OCI-LY3 (cell line): ENCODE measurements around the gene BRSK2.

Experiments
- H2AFZ ChIP-seq: fragments of 200-600, 300-600 bp; shearing (Covaris generic); 2 replicates; pipeline ENCODE4 v1.6.0; 2014; ENCODE audit warnings: antibody characterized with exemption, low read depth, low read length
- H3K27ac ChIP-seq: fragments of 200-600, 300-600 bp; sonication (generic); 2 replicates; pipeline ENCODE4 v1.5.1; 2014; ENCODE audit warnings: mild to moderate bottlenecking, low read length, moderate library complexity, mixed read lengths
- H3K27me3 ChIP-seq: fragments of 200-600, 300-600 bp; sonication (generic); 2 replicates; pipeline ENCODE4 v1.6.1; 2014; ENCODE audit warnings: low read depth, low read length, mixed read lengths
- H3K36me3 ChIP-seq: fragments of 200-600, 300-600 bp; sonication (generic); replicated peaks from 2 replicates; pipeline ENCODE3; 2014; ENCODE audit warnings: low read depth, low read length, mixed read lengths
- H3K4me1 ChIP-seq: fragments of 300-600, 200-600 bp; sonication (generic); 2 replicates; pipeline ENCODE4 v1.6.1; 2014; ENCODE audit warnings: low read length, mixed read lengths
- H3K4me2 ChIP-seq: fragments of 200-600, 300-600 bp; sonication (generic); 2 replicates; pipeline ENCODE4 v1.6.1; 2014; ENCODE audit warnings: low read length, mixed read lengths
- H3K4me3 ChIP-seq: fragments of 300-600, 200-600 bp; sonication (generic); 2 replicates; pipeline ENCODE4 v1.5.1; 2014; ENCODE audit warnings: antibody characterized with exemption, mild to moderate bottlenecking, low read length, moderate library complexity
- H3K79me2 ChIP-seq: fragments of 300-600, 200-600 bp; shearing (Covaris generic); 2 replicates; pipeline ENCODE4 v1.6.1; 2014; ENCODE audit warnings: mild to moderate bottlenecking, low read length, mixed read lengths
- H3K9ac ChIP-seq: fragments of 300-600, 200-600 bp; shearing (Covaris generic); 2 replicates; pipeline ENCODE4 v1.6.0; 2014; ENCODE audit warnings: mild to moderate bottlenecking, low read length, moderate library complexity
- H3K9me3 ChIP-seq: fragments of 200-600, 300-600 bp; shearing (Covaris generic); 2 replicates; pipeline ENCODE4 v1.6.1; 2014; ENCODE audit warnings: low read length, mixed read lengths; ENCODE audit not compliant: insufficient read depth
- H4K20me1 ChIP-seq: fragments of 200-600, 300-600 bp; sonication (generic); 2 replicates; pipeline ENCODE4 v1.6.1; 2016; ENCODE audit warnings: low read length, mixed read lengths; ENCODE audit not compliant: insufficient read depth
- EZH2phosphoT487 ChIP-seq: fragments of 200-600 bp; shearing (Covaris generic); IDR thresholded peaks from 2 replicates; pipeline ENCODE4 v1.6.1; 2018; ENCODE audit warnings: antibody characterized with exemption, mixed run types, low read depth
- TF ChIP-seq, protein P1 (sequence below): fragments of 200-600, 300-600 bp; sonication (generic); IDR thresholded peaks from 2 replicates; pipeline ENCODE4 v1.5.1; 2014; ENCODE audit warnings: antibody characterized with exemption, low read length, low read depth

Gene BRSK2

DNA sequence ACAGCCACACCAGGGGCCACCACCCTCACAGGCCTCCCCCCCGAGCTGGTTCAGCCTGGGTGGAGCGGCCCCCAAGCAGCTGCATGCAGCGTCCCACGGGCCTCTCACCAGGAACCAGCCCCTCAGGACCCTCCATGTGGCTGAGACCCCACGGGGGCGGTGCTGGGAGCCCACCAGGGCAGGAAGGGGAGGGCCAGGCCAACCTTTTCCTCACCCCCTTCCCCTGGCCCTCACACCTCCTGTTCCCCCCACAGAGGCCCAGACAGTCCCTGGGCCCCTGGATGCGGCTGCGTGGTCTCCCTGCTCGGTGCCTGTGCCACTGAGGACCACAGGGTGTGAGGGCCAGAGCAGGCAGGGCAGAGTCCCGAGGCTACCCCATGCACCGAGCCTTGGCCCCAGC is 50.3 kb downstream of the BRSK2 start:
- H3K9ac ChIP-seq: no peak overlapping the region

DNA sequence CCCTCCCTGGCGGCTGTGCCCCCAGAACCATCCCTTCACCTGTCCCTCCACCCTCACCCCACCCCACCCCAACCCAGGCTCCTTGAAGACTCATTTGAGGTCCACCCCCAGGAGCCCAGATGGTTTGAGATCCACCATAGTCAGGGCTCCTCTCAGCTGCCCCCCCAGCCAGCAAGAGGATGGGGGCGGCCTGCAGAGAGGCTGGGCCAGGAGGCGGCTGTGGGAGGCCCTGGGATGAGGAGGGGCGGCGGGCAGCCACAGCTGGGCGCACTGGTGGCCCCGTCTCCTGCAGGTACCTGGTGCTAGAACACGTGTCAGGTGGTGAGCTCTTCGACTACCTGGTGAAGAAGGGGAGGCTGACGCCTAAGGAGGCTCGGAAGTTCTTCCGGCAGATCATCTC is 50.8 kb downstream of the BRSK2 start:
- H3K4me1 ChIP-seq: no peaks in the 10 kb centered on the region
- no peak overlapping the region for H3K27ac ChIP-seq
- H3K9ac ChIP-seq: no peak overlapping the region
- no peaks in the 10 kb centered on the region for H4K20me1 ChIP-seq
- H3K79me2 ChIP-seq: no peaks in the 10 kb centered on the region
- no peaks in the 10 kb centered on the region for H3K36me3 ChIP-seq
- H3K4me3 ChIP-seq: no peak overlapping the region
- no peaks in the 10 kb centered on the region for H3K27me3 ChIP-seq
- no peaks in the 10 kb centered on the region for H3K9me3 ChIP-seq
- TF ChIP-seq, protein P1, sequence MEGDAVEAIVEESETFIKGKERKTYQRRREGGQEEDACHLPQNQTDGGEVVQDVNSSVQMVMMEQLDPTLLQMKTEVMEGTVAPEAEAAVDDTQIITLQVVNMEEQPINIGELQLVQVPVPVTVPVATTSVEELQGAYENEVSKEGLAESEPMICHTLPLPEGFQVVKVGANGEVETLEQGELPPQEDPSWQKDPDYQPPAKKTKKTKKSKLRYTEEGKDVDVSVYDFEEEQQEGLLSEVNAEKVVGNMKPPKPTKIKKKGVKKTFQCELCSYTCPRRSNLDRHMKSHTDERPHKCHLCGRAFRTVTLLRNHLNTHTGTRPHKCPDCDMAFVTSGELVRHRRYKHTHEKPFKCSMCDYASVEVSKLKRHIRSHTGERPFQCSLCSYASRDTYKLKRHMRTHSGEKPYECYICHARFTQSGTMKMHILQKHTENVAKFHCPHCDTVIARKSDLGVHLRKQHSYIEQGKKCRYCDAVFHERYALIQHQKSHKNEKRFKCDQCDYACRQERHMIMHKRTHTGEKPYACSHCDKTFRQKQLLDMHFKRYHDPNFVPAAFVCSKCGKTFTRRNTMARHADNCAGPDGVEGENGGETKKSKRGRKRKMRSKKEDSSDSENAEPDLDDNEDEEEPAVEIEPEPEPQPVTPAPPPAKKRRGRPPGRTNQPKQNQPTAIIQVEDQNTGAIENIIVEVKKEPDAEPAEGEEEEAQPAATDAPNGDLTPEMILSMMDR: no peak
- no peak for TF ChIP-seq EZH2phosphoT487
- no peak overlapping the region for H2AFZ ChIP-seq
- no peak overlapping the region for H3K4me2 ChIP-seq

More for the DNA sequence above, 50.3 kb downstream of the BRSK2 start:
- H3K4me1 ChIP-seq: no peaks in the 10 kb centered on the region
- TF ChIP-seq, protein P1: no peak
- TF ChIP-seq EZH2phosphoT487: no peak
- H3K27ac ChIP-seq: no peak overlapping the region
- H3K4me2 ChIP-seq: no peak overlapping the region
- H3K27me3 ChIP-seq: no peaks in the 10 kb centered on the region
- no peak overlapping the region for H2AFZ ChIP-seq
- no peaks in the 10 kb centered on the region for H4K20me1 ChIP-seq
- H3K9me3 ChIP-seq: no peaks in the 10 kb centered on the region
- H3K36me3 ChIP-seq: no peaks in the 10 kb centered on the region
- H3K79me2 ChIP-seq: no peaks in the 10 kb centered on the region
- H3K4me3 ChIP-seq: no peak overlapping the region

DNA sequence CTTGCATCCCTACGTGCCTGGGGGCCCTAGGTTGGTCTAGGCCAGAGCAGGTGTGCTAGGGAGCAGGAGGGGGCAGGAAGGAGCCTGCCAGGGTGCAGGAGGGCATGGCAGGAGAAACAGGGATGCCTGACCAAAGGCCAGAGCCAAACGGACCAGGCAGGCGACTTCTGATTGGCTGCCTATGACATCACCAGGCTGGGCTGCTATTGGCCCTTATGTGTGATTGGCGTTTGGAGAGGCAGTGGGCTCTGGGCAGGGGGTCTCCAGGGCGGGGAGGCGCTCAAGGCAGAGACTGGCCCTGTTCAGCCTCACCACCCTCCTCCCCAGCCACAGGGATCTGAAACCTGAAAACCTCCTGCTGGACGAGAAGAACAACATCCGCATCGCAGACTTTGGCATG is 52.4 kb downstream of the BRSK2 start:
- H4K20me1 ChIP-seq: no peaks in the 10 kb centered on the region
- no peak overlapping the region for H3K27ac ChIP-seq
- no peak overlapping the region for H3K4me3 ChIP-seq
- no peak overlapping the region for H2AFZ ChIP-seq
- no peaks in the 10 kb centered on the region for H3K4me1 ChIP-seq
- no peak for TF ChIP-seq EZH2phosphoT487
- TF ChIP-seq, protein P1: no peak
- H3K9ac ChIP-seq: no peak overlapping the region
- no peaks in the 10 kb centered on the region for H3K27me3 ChIP-seq
- no peaks in the 10 kb centered on the region for H3K9me3 ChIP-seq
- no peaks in the 10 kb centered on the region for H3K36me3 ChIP-seq
- no peak overlapping the region for H3K4me2 ChIP-seq
- no peaks in the 10 kb centered on the region for H3K79me2 ChIP-seq

DNA sequence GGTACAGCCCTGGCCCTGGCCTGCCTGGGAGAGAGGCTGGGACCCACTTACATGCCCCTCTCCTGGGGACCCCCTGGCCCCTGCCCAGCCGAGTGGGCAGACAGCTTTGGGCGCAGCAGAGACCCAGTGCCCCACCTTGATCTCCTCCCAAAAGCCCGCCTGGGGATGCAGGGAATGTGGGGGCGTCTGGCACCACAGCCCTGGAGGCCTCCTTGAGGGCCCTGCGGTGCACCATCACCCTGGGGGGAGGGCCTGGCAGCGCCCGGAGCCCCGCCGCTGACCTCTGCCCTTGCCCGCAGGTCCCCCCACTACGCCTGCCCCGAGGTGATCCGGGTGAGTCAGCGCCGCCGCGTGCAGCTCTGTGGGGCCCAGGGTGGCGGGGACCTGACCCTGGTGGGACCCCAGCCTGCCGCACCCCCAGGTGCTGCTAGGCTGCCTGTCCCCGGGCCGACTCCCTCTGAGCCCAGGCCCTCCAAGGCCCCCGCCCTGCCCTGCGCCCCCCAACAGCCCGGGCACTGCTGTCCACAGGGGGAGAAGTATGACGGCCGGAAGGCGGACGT is 53.2 kb downstream of the BRSK2 start:
- H3K9ac ChIP-seq: no peak overlapping the region
- H2AFZ ChIP-seq: no peak overlapping the region
- TF ChIP-seq EZH2phosphoT487: no peak
- TF ChIP-seq, protein P1: no peak
- H3K79me2 ChIP-seq: no peaks in the 10 kb centered on the region
- no peaks in the 10 kb centered on the region for H3K36me3 ChIP-seq
- no peak overlapping the region for H3K4me2 ChIP-seq
- no peaks in the 10 kb centered on the region for H3K9me3 ChIP-seq
- no peaks in the 10 kb centered on the region for H3K27me3 ChIP-seq
- no peaks in the 10 kb centered on the region for H4K20me1 ChIP-seq
- no peak overlapping the region for H3K27ac ChIP-seq
- H3K4me3 ChIP-seq: no peak overlapping the region
- no peaks in the 10 kb centered on the region for H3K4me1 ChIP-seq
